ENCODE results near the gene TRAPPC11.
"Not testable (repeated sequence)": the region's sequence is repeated elsewhere in the genome, so short reads cannot be mapped to it uniquely, and the experiment has no call there.

DNA sequence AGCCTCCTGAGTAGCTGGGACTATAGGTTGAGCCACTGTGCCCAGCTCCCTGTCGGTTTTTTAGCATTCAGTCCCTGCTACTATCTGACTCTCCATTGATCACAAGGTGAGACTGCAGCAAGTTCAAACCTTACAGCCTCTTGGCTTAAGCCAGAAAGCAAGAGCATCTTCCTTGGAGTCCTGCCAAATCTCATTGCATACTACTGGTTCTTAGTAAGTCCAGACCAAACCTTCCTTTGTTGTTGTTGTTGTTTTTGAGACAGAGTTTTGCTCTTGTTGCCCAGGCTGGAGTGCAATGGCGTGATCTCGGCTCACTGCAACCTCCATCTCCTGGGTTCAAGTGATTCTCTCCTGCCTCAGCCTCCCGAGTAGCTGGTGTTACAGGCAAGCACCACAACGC is 31.8 kb upstream of the TRAPPC11 start:
- TF ChIP-seq, protein P1, sequence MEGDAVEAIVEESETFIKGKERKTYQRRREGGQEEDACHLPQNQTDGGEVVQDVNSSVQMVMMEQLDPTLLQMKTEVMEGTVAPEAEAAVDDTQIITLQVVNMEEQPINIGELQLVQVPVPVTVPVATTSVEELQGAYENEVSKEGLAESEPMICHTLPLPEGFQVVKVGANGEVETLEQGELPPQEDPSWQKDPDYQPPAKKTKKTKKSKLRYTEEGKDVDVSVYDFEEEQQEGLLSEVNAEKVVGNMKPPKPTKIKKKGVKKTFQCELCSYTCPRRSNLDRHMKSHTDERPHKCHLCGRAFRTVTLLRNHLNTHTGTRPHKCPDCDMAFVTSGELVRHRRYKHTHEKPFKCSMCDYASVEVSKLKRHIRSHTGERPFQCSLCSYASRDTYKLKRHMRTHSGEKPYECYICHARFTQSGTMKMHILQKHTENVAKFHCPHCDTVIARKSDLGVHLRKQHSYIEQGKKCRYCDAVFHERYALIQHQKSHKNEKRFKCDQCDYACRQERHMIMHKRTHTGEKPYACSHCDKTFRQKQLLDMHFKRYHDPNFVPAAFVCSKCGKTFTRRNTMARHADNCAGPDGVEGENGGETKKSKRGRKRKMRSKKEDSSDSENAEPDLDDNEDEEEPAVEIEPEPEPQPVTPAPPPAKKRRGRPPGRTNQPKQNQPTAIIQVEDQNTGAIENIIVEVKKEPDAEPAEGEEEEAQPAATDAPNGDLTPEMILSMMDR (IDR thresholded peaks at IDR 0.05): not testable (repeated sequence)
- not testable (repeated sequence) for TF ChIP-seq POLR2A, EP300 (IDR thresholded peaks at IDR 0.05)
